Ureter (tissue), 1 donor: ENCODE data around the gene CENPC. TPM values are rescaled to one million over a fixed set of nuclear protein-coding genes. Genes with fewer than 3 reads are reported as not detected.
A peak's percentile ranks its signal among the peaks of the same experiment; 100 is the strongest.
"Not testable (repeated sequence)": the region's sequence is repeated elsewhere in the genome, so short reads cannot be mapped to it uniquely, and the experiment has no call there.

Experiments
- DNase-seq: peaks from one replicate; pipeline ENCODE4 v3.0.0-alpha.2; 2020; ENCODE audit warnings: low spot score
- total RNA-seq: library from RNA; stranded (reverse); gene quantifications from one replicate; pipeline ENCODE4 v1.2.4, GENCODE V29; 2023
- donor health status: DM: yes; HTN: yes; CAD: no.

CENPC gene
- 37.1 TPM for total RNA-seq

GRCh38 chr4:67545199-67546003 is at the start of gene CENPC:
Gene CENPC (minus strand): TSS chr4:67545503. CDS start chr4:67545355, 148 bp downstream.
- DNase-seq, result peak; percentile 96

GRCh38 chr4:67593741-67594175 is 48.5 kb upstream of the CENPC start:
- DNase-seq, result no peak

GRCh38 chr4:67587156-67587555 is 41.9 kb upstream of the CENPC start:
- no peak for DNase-seq

- no peak for DNase-seq
Observed at GRCh38 chr4:67584496-67584895, 39.2 kb upstream of the CENPC start.

- no peak for DNase-seq
Observed at GRCh38 chr4:67581913-67582312, 36.6 kb upstream of the CENPC start.

GRCh38 chr4:67581208-67581857 is 36.0 kb upstream of the CENPC start:
- no peak for DNase-seq

GRCh38 chr4:67580577-67580976 is 35.3 kb upstream of the CENPC start:
- DNase-seq, result no peak

- DNase-seq, result no peak
Observed at GRCh38 chr4:67576538-67576937, 31.2 kb upstream of the CENPC start.

- DNase-seq, result no peak
Observed at GRCh38 chr4:67576059-67576466, 30.8 kb upstream of the CENPC start.

GRCh38 chr4:67575232-67576058 is 30.1 kb upstream of the CENPC start:
- DNase-seq, result no peak

GRCh38 chr4:67573193-67573592 is 27.9 kb upstream of the CENPC start:
- DNase-seq, result no peak

GRCh38 chr4:67571975-67572374 is 26.7 kb upstream of the CENPC start:
- no peak for DNase-seq

- DNase-seq, result no peak
Observed at GRCh38 chr4:67570537-67570936, 25.2 kb upstream of the CENPC start.

- no peak for DNase-seq
Observed at GRCh38 chr4:67568820-67569219, 23.5 kb upstream of the CENPC start.

- no peak for DNase-seq
Observed at GRCh38 chr4:67566335-67566734, 21.0 kb upstream of the CENPC start.

- DNase-seq, result no peak
Observed at GRCh38 chr4:67565284-67565683, 20.0 kb upstream of the CENPC start.

- no peak for DNase-seq
Observed at GRCh38 chr4:67558493-67558892, 13.2 kb upstream of the CENPC start, which contains the start of gene STAP1. Gene STAP1 (plus strand): TSS chr4:67558727. CDS start chr4:67558810, 83 bp downstream.

- no peak for DNase-seq
Observed at GRCh38 chr4:67556436-67556835, 11.1 kb upstream of the CENPC start.

GRCh38 chr4:67555447-67555846 is 10.1 kb upstream of the CENPC start:
- no peak for DNase-seq

GRCh38 chr4:67554096-67554495 is 8.8 kb upstream of the CENPC start:
- DNase-seq, result no peak

- DNase-seq, result not testable (repeated sequence)
Observed at GRCh38 chr4:67552146-67552792, 7.0 kb upstream of the CENPC start.

GRCh38 chr4:67550857-67551256 is 5.6 kb upstream of the CENPC start:
- no peak for DNase-seq
